ENCODE measurements around the gene ISL2.
"Not testable (repeated sequence)": the region's sequence is repeated elsewhere in the genome, so short reads cannot be mapped to it uniquely, and the experiment has no call there.

Gene ISL2

GRCh38 chr15:76336254-76337058, at the start of gene ISL2:
Gene ISL2 (plus strand): TSS chr15:76336773. CDS start chr15:76336884, 111 bp downstream.
- DNase-seq: peak in 25 of 51 donors; percentile 11 to 76 (median 56)

- no peak for DNase-seq
Observed at GRCh38 chr15:76289582-76289981, 47.0 kb upstream of the ISL2 start.

GRCh38 chr15:76293361-76293760, 43.2 kb upstream of the ISL2 start:
- no peak for DNase-seq

- DNase-seq: not testable (repeated sequence)
Observed at GRCh38 chr15:76294463-76294862, 42.1 kb upstream of the ISL2 start.

- no peak for DNase-seq
Observed at GRCh38 chr15:76296849-76297248, 39.7 kb upstream of the ISL2 start.

GRCh38 chr15:76297951-76298350, 38.6 kb upstream of the ISL2 start:
- DNase-seq: not testable (repeated sequence)

- no peak for DNase-seq
Observed at GRCh38 chr15:76298986-76299385, 37.6 kb upstream of the ISL2 start.

GRCh38 chr15:76299786-76300185, 36.8 kb upstream of the ISL2 start:
- no peak for DNase-seq

- DNase-seq: no peak
Observed at GRCh38 chr15:76303909-76304308, 32.7 kb upstream of the ISL2 start.

GRCh38 chr15:76309601-76310330, 26.8 kb upstream of the ISL2 start:
- no peak for DNase-seq

GRCh38 chr15:76310475-76311099, 26.0 kb upstream of the ISL2 start:
- DNase-seq: peak in 11 of 51 donors; percentile 15 to 57 (median 40)

- peak; percentile 30 to 93 (median 83) for DNase-seq
Observed at GRCh38 chr15:76311100-76311953, 25.2 kb upstream of the ISL2 start, which contains the start of gene ETFA. Gene ETFA (minus strand): TSS chr15:76311469. CDS start chr15:76311388, 81 bp downstream.

- DNase-seq: no peak
Observed at GRCh38 chr15:76312540-76313174, 23.9 kb upstream of the ISL2 start.

GRCh38 chr15:76313175-76313567, 23.4 kb upstream of the ISL2 start:
- DNase-seq: not testable (repeated sequence)

GRCh38 chr15:76313731-76314130, 22.8 kb upstream of the ISL2 start:
- no peak for DNase-seq

GRCh38 chr15:76320012-76320411, 16.6 kb upstream of the ISL2 start:
- DNase-seq: no peak

GRCh38 chr15:76321171-76321570, 15.4 kb upstream of the ISL2 start:
- no peak for DNase-seq

GRCh38 chr15:76321602-76322001, 15.0 kb upstream of the ISL2 start:
- no peak for DNase-seq

GRCh38 chr15:76324066-76324465, 12.5 kb upstream of the ISL2 start:
- DNase-seq: no peak

- DNase-seq: no peak
Observed at GRCh38 chr15:76325704-76326103, 10.9 kb upstream of the ISL2 start.

All from hypothalamus (tissue), 51 donors.